ENCODE measurements around the gene TUBGCP5. TPM values are rescaled to one million over a fixed set of nuclear protein-coding genes. Genes with fewer than 3 reads are reported as not detected.

Gene TUBGCP5
- total RNA-seq, 1 donor from 2014 or later: 11.5 TPM

GRCh38 chr15:22958487-22959280 lies 80.7 kb downstream of the TUBGCP5 start:
- no peak for ATAC-seq
- no peak for DNase-seq
- intact Hi-C loops (cut with micrococcal nuclease): no loop called here

- intact Hi-C loops (cut with micrococcal nuclease): no loop called here
- ATAC-seq (no peak), DNase-seq (no peak)
These were observed 82.5 kb downstream of the TUBGCP5 start for GRCh38 chr15:22956978-22957260.

GRCh38 chr15:22956257-22956977 lies 83.0 kb downstream of the TUBGCP5 start:
- intact Hi-C loops (cut with micrococcal nuclease): no loop called here
- DNase-seq: peak; percentile 57
- peak; percentile 34 for ATAC-seq

- intact Hi-C loops (cut with micrococcal nuclease): no loop called here
- no peak for DNase-seq
- peak; percentile 17 for ATAC-seq
These were observed 83.7 kb downstream of the TUBGCP5 start for GRCh38 chr15:22955544-22956119.

- DNase-seq (no peak), ATAC-seq (no peak)
- intact Hi-C loops (cut with micrococcal nuclease): no loop called here
These were observed 84.4 kb downstream of the TUBGCP5 start for GRCh38 chr15:22954798-22955543.

- intact Hi-C loops (cut with micrococcal nuclease): no loop called here
- DNase-seq: no peak
- ATAC-seq: no peak
These were observed 85.0 kb downstream of the TUBGCP5 start for GRCh38 chr15:22954326-22954725.

DNA sequence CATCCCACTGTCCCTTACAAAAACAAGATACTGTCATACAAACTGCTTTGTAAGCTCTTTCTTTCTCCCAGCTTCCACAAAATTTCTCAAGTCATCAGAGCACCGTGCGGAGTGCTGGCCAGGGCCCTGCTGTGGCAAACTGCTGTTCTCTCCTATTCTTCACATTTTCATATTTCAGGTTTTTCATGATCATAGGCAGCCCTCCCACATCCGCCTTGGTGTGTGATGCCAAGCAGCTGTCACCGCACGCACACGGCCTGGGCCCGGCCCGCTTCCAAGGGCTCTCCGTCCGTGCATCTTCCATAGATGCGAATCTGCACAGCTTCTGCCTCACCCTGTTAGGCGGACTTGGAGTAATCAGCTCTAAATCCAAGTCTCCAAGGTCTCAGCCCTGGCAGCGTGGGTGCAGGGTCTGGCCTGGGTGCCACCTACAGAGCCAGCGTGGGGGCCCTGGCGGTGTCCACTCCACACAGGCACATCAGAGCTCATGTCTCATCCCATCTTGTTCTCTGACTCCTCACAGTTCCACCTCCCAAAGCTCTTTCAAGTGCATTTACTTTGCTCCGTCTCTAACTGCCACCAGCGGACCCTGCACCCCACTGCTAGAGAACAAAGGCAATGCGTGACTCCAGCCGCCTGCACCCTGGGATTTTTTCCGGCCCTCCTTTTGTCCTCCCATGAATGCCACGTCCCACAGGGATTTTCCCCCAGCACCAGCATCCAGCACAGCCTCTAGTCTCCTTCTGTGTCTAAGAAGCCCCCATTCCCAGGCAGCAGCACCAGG lies 86.4 kb downstream of the TUBGCP5 start:
- no peak for ATAC-seq
- peak; percentile 46 for DNase-seq
- intact Hi-C loops (cut with micrococcal nuclease): no loop called here

DNA sequence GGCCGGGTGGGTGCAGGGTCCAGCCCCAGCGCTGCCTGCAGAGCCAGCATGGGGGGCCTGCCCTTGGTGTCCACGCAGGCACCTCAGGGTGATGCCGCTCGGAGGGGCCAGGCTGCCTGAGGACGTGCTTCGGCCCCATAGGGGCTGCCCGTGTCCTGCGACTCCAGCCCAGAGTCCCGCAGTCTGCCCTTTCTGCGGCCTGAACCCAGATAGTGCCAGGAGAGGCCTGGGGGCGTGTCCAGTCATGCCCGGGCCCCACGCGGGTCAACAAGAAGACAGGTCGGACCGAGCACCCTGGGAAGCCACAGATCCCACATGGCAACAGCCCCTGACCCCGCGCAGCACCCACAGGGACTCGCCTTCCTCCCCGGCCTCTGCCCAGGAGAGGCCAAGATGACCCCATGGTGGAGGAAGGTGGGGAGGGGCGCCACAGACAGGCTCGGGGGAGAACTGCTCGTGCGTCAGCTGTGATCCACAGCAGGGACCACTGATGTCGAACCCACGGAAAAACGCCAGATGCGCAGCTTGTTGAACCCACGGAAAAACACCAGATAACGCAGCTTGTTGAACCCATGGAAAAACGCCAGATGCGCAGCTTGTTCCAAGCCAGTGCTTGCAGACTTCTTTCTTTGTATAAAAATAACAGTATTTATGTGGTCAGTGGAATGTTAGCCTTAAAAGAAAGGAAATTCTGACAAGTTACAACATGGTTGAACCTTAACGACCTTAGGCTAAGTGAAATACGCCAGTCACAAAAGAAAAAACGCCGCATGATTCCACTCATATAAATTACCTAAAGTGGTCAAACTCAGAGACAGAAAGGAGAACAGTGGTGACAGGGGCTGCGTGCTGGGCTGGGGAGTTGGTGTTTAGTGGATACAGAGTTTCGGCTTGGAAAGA lies 87.7 kb downstream of the TUBGCP5 start:
- intact Hi-C loops (cut with micrococcal nuclease): no loop called here
- ATAC-seq: no peak
- DNase-seq: no peak

DNA sequence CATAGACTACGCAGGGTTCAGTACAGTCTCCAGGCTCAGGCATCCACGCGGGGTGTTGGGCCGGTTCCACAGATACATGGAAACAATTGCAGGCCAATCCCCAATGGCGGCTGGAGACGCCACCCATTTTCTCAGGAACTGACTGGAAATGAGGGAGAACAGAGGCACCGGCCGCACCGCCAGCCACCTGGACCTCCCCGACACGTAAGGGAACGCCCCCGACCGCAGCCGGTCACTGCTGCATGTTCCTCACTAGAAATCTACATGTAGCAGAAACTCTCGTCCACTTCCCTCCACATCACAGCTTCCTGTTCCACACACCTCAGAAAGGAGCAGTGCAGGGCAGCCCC lies 88.4 kb downstream of the TUBGCP5 start:
- DNase-seq (no peak), ATAC-seq (no peak)
- intact Hi-C loops (cut with micrococcal nuclease): no loop called here

GRCh38 chr15:22950256-22950990 lies 88.9 kb downstream of the TUBGCP5 start:
- intact Hi-C loops (cut with micrococcal nuclease): no loop called here
- no peak for ATAC-seq
- no peak for DNase-seq

Other genes with a start within 250 kb of the TUBGCP5 start
- gene NIPA2, start 200.9 kb downstream of the TUBGCP5 start, total RNA-seq: 17.3 TPM
- gene CYFIP1, start 59.2 kb downstream of the TUBGCP5 start, total RNA-seq: 32.4 TPM
- not detected for gene GOLGA6L1, start 97.3 kb upstream of the TUBGCP5 start, total RNA-seq

Data from left ventricle myocardium superior (tissue), 1 donor.